Measurements from ENCODE around the gene TSHB.

The TSHB gene

DNA sequence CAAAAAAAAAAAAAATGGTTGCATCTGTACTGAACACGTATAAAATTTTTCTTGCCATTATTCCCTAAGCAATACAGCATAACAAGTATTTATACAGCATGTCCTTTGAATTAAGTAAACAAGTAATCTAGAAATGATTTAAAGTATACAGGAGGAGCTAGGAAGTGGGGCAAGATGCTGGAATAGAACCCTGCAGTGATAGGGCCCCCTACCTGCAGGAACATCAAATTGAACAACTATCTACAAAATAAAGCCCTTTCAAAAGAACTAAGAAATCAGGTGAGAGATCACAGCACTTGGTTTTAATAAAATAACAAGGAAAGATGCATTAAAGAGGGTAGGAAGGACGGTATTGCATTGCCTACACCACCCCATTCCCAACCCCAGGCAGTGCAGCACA, 10.9 kb downstream of the TSHB start:
- no peak for TF ChIP-seq ZNF274 (IDR thresholded peaks at IDR 0.05; ENCODE audit: low read depth, low read length)

DNA sequence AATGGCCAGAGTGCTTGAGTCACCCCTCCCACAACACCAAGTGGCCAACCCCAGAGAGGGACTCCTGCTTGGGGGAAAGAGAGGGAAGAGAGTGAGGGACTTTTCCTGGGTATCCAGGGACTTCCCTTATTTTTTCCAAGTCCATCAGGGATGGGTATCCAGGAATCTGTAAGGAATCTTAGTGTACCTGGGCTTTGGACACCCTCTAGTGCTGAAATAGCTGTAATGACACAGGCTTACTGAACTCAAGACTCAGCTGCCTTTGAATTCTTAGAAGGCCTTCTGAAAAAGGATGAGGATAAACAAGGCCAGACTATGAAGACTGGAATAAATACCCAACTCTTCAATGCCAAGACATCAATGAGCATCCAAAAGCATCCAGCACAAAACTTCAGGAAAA, 12.0 kb downstream of the TSHB start:
- TF ChIP-seq ZNF274 (IDR thresholded peaks at IDR 0.05; ENCODE audit: low read depth, low read length): no peak
- no peak overlapping the region for H3K4me3 ChIP-seq (ENCODE audit: low read length)

More for the DNA sequence above, 10.9 kb downstream of the TSHB start:
- no peak overlapping the region for H3K4me3 ChIP-seq (ENCODE audit: low read length)

DNA sequence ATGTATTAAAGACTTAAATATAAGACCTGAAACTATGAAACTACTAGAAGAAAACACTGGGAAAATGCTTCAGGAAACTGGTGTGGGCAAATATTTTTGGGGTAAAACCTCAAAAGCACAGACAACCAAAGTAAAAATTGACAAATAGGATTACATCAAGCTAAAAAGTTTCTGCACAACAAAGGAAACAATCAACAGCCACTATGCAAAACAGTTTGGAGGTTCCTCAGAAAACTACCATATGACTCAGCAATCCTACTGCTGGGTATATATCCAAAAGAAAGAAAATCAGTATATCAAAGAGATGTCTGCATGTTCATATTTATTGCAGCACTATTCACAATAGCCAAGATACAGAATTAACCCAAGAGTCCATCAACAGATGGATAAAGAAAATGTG, 17.1 kb downstream of the TSHB start:
- no peak overlapping the region for H3K4me3 ChIP-seq (ENCODE audit: low read length)
- no peak for TF ChIP-seq ZNF274 (IDR thresholded peaks at IDR 0.05; ENCODE audit: low read depth, low read length)

DNA sequence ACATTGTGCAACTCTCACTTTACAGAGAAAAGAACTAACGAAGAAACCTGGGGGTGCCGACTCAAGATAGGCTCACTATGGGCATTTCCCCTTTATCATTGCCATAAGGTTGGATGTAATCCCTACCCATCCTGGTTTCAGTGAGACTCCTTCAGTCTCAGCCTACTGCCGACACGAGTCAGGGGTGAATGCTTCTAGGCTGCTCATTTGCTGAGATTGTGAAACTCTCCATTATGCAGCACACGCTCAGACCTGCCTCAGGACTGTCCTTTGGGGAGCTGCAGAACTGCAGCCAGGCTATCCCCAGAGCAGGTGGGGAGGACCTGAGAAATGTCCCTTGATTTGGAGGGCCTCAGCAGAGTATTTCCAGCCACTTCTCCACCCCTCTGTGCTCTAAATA, 22.2 kb downstream of the TSHB start:
- TF ChIP-seq ZNF274 (IDR thresholded peaks at IDR 0.05; ENCODE audit: low read depth, low read length): no peak
- no peak overlapping the region for H3K4me3 ChIP-seq (ENCODE audit: low read length)

DNA sequence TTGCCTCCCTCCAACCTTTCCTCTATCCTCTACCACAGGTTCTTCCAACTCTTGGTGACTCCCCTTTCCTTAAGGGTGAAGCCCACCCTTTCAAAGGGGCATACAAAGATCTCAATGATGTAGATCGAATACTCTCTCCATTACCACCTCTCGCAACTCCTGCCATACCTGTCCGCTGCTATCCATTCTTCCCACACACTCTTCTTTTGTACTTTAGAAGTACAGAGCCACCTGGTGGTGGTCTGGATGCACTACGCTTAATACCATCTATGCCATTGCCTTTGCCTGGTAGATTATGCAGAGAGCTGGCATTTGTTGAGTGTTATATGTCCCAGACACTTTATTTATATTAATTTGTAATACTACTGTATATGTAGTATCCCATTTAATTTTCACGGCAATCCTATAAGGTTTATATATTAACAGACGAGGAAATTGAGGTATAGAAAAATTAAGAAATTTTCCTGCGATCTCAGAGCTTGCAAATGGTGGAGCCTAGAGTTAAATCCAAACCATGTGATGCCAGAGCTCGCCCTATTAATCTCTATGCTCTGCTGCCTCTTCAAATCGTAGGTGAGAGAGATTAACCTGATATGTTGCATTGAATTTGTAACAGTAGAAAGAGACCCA, 22.9 kb downstream of the TSHB start:
- TF ChIP-seq ZNF274 (IDR thresholded peaks at IDR 0.05; ENCODE audit: low read depth, low read length): no peak
- no peak overlapping the region for H3K4me3 ChIP-seq (ENCODE audit: low read length)

DNA sequence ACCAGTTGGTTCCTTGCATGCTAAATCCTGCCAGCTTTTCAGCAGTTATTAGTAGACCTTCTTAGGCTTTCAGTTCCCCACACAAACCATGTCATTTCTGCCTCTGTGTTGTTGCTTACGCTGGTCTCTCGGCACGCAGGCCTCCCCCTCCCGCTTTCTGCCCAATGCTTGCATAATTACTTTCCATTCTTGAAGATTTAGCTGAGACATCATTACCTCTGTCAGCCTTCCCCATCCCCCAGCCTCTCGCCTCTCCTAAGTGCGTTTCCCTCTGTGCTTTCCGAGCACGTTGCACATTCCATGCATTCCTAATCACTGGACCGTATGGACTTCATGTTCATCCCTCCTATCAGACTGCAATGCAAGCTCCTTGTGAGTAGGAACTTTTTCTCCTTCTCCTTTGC, 26.8 kb downstream of the TSHB start:
- no peak for TF ChIP-seq ZNF274 (IDR thresholded peaks at IDR 0.05; ENCODE audit: low read depth, low read length)
- no peak overlapping the region for H3K4me3 ChIP-seq (ENCODE audit: low read length)

DNA sequence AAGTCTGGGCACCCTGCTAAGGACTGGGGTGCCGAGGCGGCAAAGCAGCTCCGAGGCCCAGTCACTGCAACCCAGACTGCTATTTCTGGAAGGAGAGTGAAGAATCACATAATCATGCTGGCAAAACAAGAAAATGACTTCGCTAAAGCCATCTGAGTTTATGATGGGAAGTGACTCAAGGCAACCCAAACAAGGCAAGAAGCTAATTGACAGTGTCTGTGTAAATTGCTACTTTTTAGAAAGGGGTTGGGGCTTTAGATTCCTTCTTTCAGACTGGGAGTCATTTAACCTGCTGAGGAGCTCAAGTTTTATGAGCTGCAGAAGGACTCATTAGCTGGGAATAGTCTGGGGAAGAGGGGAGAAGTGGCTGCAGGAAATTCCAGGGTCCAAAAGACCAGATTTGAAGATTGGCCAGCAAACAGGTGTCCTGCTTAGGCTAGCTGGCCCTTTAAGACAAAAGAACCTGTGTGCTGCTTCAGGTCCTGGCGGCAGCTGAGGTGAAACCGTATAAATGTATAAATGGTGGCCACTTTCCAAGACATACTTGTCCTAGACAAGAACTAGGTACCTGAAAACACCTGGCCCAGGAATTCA, 28.1 kb downstream of the TSHB start:
- no peak for TF ChIP-seq ZNF274 (IDR thresholded peaks at IDR 0.05; ENCODE audit: low read depth, low read length)
- H3K4me3 ChIP-seq (ENCODE audit: low read length): no peak overlapping the region

DNA sequence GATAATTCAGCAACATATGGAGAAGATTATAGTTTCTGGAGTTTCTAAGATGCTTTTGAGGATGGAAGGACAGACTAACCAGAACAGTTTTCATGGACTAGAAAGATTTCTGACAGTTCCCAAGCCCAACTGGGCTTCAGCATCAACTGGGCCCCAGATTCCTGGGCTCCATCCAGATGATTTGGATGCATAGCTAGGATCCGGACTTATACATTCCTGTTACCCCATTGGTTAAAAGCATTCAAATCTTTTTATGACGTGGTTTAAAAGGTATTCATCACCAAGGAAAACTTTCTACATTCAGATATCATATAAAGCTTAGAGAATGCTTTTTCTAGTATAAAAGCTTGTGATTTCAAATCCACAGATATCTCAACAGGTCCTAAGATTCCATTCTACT, 29.7 kb downstream of the TSHB start:
- TF ChIP-seq ZNF274 (IDR thresholded peaks at IDR 0.05; ENCODE audit: low read depth, low read length): no peak
- no peak overlapping the region for H3K4me3 ChIP-seq (ENCODE audit: low read length)

DNA sequence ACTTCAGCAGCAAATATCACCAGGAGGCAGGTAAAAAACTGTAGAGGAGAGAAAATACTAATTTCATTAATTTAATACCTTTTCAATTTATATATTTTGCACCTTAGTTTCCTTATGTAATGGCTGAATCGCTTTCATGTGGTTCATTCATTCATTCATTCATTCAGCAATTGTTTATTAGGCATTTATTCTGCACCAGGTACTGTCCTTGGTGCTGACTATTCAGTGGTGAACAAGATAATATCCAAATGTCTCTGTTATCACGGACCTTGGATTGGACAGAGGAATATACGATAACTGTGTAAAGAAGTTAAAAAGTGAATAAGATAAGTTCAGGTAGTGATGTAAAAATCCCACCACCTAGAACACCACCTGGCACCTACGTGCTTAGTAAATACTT, 30.9 kb downstream of the TSHB start:
- no peak for TF ChIP-seq ZNF274 (IDR thresholded peaks at IDR 0.05; ENCODE audit: low read depth, low read length)

DNA sequence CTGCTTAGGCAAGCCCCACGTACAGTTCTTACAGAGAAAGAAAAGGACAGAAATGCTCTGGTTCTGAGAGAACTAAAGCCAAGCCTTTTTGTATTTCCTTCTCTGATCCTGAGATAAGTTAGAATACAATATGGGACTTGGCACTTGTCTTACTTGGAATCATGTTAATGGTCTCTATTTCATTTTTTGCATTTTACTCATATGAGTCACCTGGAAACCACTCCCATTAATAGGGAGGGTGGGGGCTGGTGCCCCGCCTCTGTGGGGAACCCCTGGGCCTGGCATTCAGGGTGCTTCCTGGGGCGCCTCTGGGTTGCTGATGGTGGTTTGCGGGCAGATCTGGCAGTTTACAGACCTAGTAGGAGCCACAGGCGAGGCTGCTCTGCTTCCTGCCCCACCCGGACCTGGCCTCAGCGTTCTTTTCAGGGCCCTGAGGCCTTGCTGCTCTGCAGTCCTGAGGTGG, 32.9 kb downstream of the TSHB start:
- TF ChIP-seq ZNF274 (IDR thresholded peaks at IDR 0.05; ENCODE audit: low read depth, low read length): no peak
- H3K4me3 ChIP-seq (ENCODE audit: low read length): no peak overlapping the region

More for the DNA sequence above, 30.9 kb downstream of the TSHB start:
- no peak overlapping the region for H3K4me3 ChIP-seq (ENCODE audit: low read length)

DNA sequence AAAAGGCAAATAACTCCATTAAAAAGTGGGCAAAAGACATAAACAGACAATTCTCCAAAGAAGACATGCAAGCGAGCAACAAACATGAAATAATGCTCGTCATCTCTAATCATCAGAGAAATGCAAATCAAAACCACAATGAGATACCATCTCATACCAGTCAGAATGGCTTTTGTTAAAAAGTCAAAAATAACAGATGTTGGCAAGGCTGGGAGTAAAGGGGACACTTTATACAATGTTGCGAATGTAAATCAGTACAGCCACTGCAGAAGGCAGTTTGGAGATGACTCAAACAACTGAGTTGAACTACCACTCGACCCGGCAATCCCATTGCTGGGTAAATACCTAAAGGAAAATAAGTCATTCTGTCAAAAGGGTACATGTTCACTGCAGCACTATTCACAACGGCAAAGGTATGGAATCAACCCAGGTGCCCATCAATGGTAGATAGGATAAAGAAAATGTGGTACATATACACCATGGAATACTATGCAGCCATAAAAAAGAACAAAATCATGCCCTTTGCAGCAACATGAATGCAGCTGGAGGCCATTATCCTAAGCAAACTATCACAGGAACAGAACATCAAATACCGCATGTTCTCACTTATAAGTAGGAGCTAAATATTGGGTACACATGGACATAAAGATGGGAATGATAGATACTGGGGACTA, 33.7 kb downstream of the TSHB start:
- H3K4me3 ChIP-seq (ENCODE audit: low read length): no peak overlapping the region

DNA sequence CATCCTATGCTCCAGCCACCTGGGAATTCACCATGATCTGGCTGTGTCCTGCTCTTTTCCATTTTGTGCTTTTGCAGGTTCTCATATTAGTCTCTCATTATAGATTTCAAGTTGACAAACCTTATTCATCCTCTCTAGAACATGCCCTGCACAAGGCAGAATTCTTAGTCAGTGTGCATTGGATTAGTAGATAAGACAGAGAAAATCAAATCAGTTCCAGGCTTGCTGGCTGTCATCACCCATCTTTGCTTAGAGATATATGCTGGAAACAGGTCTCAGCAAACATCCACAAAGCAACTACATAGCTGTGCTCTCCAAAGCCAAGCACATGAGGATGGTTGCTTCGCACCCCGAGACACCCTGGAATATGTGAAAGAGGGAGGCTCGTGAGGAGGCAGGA, 34.8 kb downstream of the TSHB start:
- no peak overlapping the region for H3K4me3 ChIP-seq (ENCODE audit: low read length)
- no peak for TF ChIP-seq ZNF274 (IDR thresholded peaks at IDR 0.05; ENCODE audit: low read depth, low read length)

More for the DNA sequence above, 33.7 kb downstream of the TSHB start:
- TF ChIP-seq ZNF274 (IDR thresholded peaks at IDR 0.05; ENCODE audit: low read depth, low read length): no peak

DNA sequence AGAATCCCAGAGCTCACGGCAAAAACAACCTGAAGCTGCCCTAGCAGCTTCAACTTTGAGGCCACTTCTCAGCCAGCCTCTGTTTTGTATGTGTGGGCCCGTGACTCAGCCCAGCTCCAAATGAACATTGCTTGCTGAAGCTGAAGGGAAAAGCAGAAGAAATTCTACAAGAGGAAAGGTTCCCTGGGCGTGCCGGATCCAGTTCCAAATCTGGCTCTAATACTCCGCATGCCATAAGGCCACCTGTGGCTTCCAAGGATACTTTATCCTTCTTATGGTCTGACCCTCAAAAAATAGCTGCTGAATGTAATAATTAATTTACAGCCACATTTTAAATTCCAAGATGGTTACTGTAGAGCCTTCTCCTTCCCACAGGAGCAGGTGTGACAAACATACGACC, 35.4 kb downstream of the TSHB start:
- H3K4me3 ChIP-seq (ENCODE audit: low read length): no peak overlapping the region
- TF ChIP-seq ZNF274 (IDR thresholded peaks at IDR 0.05; ENCODE audit: low read depth, low read length): no peak

DNA sequence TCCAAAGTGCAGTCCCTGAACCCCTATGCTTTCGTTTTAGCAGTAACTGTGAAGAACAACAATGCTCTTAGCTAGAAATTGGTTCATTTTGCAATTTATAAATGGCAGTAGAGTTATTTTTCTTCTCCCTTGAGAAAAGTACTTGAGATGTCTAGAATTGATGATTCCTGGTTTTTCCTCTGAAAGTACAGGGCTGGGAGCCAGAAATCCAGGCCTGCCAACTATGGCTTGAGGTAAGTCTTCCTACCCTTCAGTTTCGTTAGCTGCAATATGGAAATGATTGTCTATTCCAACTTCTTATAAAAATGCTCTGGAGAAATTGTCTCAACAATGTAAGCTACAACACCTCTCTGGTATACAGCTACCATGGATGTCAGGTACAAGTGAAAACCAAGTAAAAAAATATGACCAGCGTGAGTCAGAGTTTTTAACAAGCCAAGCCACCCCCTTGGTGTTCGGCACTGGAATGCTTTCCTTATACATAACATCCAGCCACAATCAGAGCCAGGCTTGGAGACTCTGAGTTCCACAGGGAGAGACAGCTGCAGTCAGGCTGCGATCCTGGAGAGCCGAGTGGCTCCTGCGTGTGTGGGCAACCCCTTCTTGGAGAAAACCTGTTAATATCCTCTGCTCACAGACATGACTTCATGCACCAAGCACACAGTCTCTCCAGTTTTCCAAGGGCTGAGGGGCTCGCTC, 37.7 kb downstream of the TSHB start:
- TF ChIP-seq ZNF274 (IDR thresholded peaks at IDR 0.05; ENCODE audit: low read depth, low read length): no peak
- no peak overlapping the region for H3K4me3 ChIP-seq (ENCODE audit: low read length)

Measured in GM08714 (cell line).